Measurements from ENCODE around the gene KIAA0408.

- TF ChIP-seq EZH2 (IDR thresholded peaks at IDR 0.05; ENCODE audit: low read depth, low read length, severe bottlenecking) = no peak
- no peak for TF ChIP-seq BACH1 (IDR thresholded peaks at IDR 0.05; ENCODE audit: low read length)
- TF ChIP-seq POLR2AphosphoS5 (IDR thresholded peaks at IDR 0.05; ENCODE audit: low read depth, low read length) = no peak
- no peak for TF ChIP-seq KDM4A (IDR thresholded peaks at IDR 0.05; ENCODE audit: low read depth, low read length, severe bottlenecking)
- TF ChIP-seq CTCF (IDR thresholded peaks at IDR 0.05; ENCODE audit: control extremely low read depth in 1 of 3, insufficient read depth in 1 of 3, low read depth in 1 of 3, low read length in 3 of 3) = no peak
- no peak for TF ChIP-seq SP1 (IDR thresholded peaks at IDR 0.05; ENCODE audit: low read depth, low read length)
- TF ChIP-seq POLR2A (IDR thresholded peaks at IDR 0.05; ENCODE audit: control extremely low read depth in 1 of 2, low read depth in 2 of 2, low read length in 2 of 2) = no peak
- TF ChIP-seq TBP (IDR thresholded peaks at IDR 0.05; ENCODE audit: low read depth, low read length) = no peak
- TF ChIP-seq RAD21 (IDR thresholded peaks at IDR 0.05 in 1 of 2, conservative IDR thresholded peaks at IDR 0.05 in 1 of 2; ENCODE audit: low read depth in 2 of 2, low read length in 2 of 2) = no peak
Observed at GRCh38 chr6:127468936-127469335, 9.7 kb upstream of the KIAA0408 start.

Measured in H1 (cell line).